ENCODE results near the gene SOX6.

SOX6 gene

DNA sequence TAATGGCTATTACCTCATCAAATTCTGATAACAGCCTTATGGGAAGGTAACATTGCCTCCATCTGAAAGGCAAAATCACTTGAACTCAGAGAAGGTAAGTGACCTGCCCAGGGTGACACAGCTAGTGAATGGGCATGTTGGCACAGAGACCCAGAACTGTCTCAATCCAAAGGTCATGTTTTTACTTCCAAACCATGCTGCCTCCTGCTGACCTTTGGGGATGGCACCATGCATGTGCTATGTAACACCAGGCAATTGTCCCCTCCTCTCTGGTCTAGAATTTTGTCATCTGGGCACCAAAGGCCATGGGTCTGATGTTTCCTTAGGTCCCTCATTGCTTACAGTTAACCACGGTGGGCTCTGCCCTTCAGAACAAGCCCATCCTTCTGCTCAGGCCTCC is 417.4 kb downstream of the SOX6 start:
- H3K4me2 ChIP-seq (ENCODE audit: low read length): no peak overlapping the region
- H3K27ac ChIP-seq (ENCODE audit: low read depth, low read length, poor library complexity, severe bottlenecking): no peak overlapping the region
- no peak overlapping the region for H2AFZ ChIP-seq (ENCODE audit: low read length)
- H3K36me3 ChIP-seq (ENCODE audit: insufficient read depth, low read length): no peaks in the 10 kb centered on the region
- H3K9me3 ChIP-seq (ENCODE audit: low read length): no peaks in the 10 kb centered on the region
- H3K4me1 ChIP-seq (ENCODE audit: insufficient read depth, low read length, severe bottlenecking): no peaks in the 10 kb centered on the region
- H3K4me3 ChIP-seq (ENCODE audit: low read depth, low read length, poor library complexity, severe bottlenecking): no peak overlapping the region
- no peaks in the 10 kb centered on the region for H4K20me1 ChIP-seq (ENCODE audit: insufficient read depth, low read length)
- no peaks in the 10 kb centered on the region for H3K27me3 ChIP-seq (ENCODE audit: insufficient read depth, low read length)
- no peak overlapping the region for H3K9ac ChIP-seq (ENCODE audit: low read length)
- no peaks in the 10 kb centered on the region for H3K9me2 ChIP-seq (ENCODE audit: low read depth, low read length)
- TF ChIP-seq, protein P1, sequence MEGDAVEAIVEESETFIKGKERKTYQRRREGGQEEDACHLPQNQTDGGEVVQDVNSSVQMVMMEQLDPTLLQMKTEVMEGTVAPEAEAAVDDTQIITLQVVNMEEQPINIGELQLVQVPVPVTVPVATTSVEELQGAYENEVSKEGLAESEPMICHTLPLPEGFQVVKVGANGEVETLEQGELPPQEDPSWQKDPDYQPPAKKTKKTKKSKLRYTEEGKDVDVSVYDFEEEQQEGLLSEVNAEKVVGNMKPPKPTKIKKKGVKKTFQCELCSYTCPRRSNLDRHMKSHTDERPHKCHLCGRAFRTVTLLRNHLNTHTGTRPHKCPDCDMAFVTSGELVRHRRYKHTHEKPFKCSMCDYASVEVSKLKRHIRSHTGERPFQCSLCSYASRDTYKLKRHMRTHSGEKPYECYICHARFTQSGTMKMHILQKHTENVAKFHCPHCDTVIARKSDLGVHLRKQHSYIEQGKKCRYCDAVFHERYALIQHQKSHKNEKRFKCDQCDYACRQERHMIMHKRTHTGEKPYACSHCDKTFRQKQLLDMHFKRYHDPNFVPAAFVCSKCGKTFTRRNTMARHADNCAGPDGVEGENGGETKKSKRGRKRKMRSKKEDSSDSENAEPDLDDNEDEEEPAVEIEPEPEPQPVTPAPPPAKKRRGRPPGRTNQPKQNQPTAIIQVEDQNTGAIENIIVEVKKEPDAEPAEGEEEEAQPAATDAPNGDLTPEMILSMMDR (IDR thresholded peaks at IDR 0.05; ENCODE audit: low read length): no peak
- TF ChIP-seq EZH2 (IDR thresholded peaks at IDR 0.05; ENCODE audit: borderline replicate concordance, low read length): no peak
- H3K79me2 ChIP-seq (ENCODE audit: insufficient read depth, low read length): no peaks in the 10 kb centered on the region
- H3F3A ChIP-seq (ENCODE audit: insufficient read depth, low read length): no peaks in the 10 kb centered on the region

DNA sequence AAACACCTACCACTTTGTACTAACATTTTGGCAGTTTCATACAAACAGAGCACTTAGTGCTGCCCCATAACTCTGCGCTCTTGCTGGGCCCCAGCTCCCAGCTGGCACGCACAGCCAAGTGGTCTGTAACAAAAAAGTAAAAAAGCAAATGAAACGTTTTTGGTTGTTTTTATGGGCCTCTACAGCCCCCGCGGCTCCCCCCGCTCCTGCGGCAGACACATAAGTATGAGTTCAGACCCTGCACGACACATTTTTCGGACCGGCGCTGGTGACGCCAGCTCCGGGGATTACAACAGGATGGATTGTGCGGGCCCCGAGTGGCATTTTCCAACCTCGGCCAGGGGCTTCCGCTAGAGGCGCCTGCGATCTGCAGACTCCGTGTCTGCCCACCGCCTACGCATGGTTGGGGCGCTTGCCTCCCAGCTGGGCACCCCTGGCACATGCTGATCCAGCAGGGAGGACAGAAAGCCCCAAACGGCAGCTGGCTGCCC is 418.2 kb downstream of the SOX6 start:
- Histone ChIP-seq H3K27ac (ENCODE audit: low read depth, low read length, poor library complexity, severe bottlenecking) (no peak overlapping the region), H3K36me3 (ENCODE audit: insufficient read depth, low read length) (no peaks in the 10 kb centered on the region), H3K27me3 (ENCODE audit: insufficient read depth, low read length) (no peaks in the 10 kb centered on the region), H3K4me1 (ENCODE audit: insufficient read depth, low read length, severe bottlenecking) (no peaks in the 10 kb centered on the region), H3K9me2 (ENCODE audit: low read depth, low read length) (no peaks in the 10 kb centered on the region), H4K20me1 (ENCODE audit: insufficient read depth, low read length) (no peaks in the 10 kb centered on the region), H2AFZ (ENCODE audit: low read length) (no peak overlapping the region), H3K9ac (ENCODE audit: low read length) (no peak overlapping the region), H3K4me3 (ENCODE audit: low read depth, low read length, poor library complexity, severe bottlenecking) (no peak overlapping the region), H3K79me2 (ENCODE audit: insufficient read depth, low read length) (no peaks in the 10 kb centered on the region), H3K4me2 (ENCODE audit: low read length) (no peak overlapping the region), H3K9me3 (ENCODE audit: low read length) (no peaks in the 10 kb centered on the region), H3F3A (ENCODE audit: insufficient read depth, low read length) (no peaks in the 10 kb centered on the region)
- TF ChIP-seq EZH2 (IDR thresholded peaks at IDR 0.05; ENCODE audit: borderline replicate concordance, low read length): no peak
- TF ChIP-seq, protein P1 (IDR thresholded peaks at IDR 0.05; ENCODE audit: low read length): no peak

DNA sequence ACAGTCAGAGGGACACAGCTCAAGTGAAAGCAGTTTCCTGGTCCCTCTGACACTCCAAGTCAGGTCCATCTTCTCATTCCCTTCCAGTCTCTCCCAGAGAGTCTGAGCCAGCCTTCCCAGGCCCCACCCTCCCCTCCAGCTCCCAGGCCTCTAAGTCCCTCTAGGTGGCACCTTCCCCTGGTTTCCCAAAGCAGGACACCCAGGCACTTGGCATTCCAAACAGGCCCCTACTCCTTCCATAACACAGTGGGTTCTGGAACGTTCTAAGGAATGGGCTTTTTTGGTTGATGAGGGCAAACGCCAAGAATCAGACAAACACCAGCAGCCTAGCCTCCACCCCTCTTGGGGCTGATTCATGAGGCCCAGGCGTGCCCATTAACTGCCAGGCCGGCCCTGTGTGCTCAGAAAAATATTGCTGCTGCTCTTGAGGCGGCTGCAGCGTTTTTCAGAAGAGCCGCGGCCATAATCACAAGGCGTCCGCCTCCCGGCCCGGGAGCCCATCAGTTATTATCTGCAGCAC is 418.7 kb downstream of the SOX6 start:
- no peaks in the 10 kb centered on the region for H4K20me1 ChIP-seq (ENCODE audit: insufficient read depth, low read length)
- TF ChIP-seq, protein P1 (IDR thresholded peaks at IDR 0.05; ENCODE audit: low read length): no peak
- TF ChIP-seq EZH2 (IDR thresholded peaks at IDR 0.05; ENCODE audit: borderline replicate concordance, low read length): no peak
- H2AFZ ChIP-seq (ENCODE audit: low read length): no peak overlapping the region
- H3K4me3 ChIP-seq (ENCODE audit: low read depth, low read length, poor library complexity, severe bottlenecking): no peak overlapping the region
- H3K79me2 ChIP-seq (ENCODE audit: insufficient read depth, low read length): no peaks in the 10 kb centered on the region
- no peaks in the 10 kb centered on the region for H3K36me3 ChIP-seq (ENCODE audit: insufficient read depth, low read length)
- no peak overlapping the region for H3K9ac ChIP-seq (ENCODE audit: low read length)
- no peaks in the 10 kb centered on the region for H3F3A ChIP-seq (ENCODE audit: insufficient read depth, low read length)
- H3K27me3 ChIP-seq (ENCODE audit: insufficient read depth, low read length): no peaks in the 10 kb centered on the region
- H3K27ac ChIP-seq (ENCODE audit: low read depth, low read length, poor library complexity, severe bottlenecking): no peak overlapping the region
- no peaks in the 10 kb centered on the region for H3K9me3 ChIP-seq (ENCODE audit: low read length)
- H3K4me1 ChIP-seq (ENCODE audit: insufficient read depth, low read length, severe bottlenecking): no peaks in the 10 kb centered on the region
- no peak overlapping the region for H3K4me2 ChIP-seq (ENCODE audit: low read length)
- no peaks in the 10 kb centered on the region for H3K9me2 ChIP-seq (ENCODE audit: low read depth, low read length)
